22Rv1 (cell line): ENCODE data around the gene BACH2.
"Not testable (repeated sequence)": the region's sequence is repeated elsewhere in the genome, so short reads cannot be mapped to it uniquely, and the experiment has no call there.

Experiments
- H3K27ac ChIP-seq: fragments of 450-650 bp; 2 replicates; pipeline ENCODE4 v1.5.1; 2017
- CTCF ChIP-seq: fragments of 450-650 bp; IDR thresholded peaks from 2 replicates; pipeline ENCODE4 v1.5.1; 2017; ENCODE audit warnings: mild to moderate bottlenecking
- ZFX ChIP-seq: fragments of 450-650 bp; IDR thresholded peaks from 2 replicates; pipeline ENCODE4 v1.6.1; 2017; ENCODE audit warnings: antibody characterized with exemption, borderline replicate concordance

Gene BACH2

GRCh38 chr6:90119618-90120017 lies 177.0 kb downstream of the BACH2 start:
- no peak overlapping the region for H3K27ac ChIP-seq
- TF ChIP-seq ZFX (no peak), CTCF (no peak)

- TF ChIP-seq CTCF (no peak), ZFX (no peak)
- H3K27ac ChIP-seq = no peak overlapping the region
These were observed 178.1 kb downstream of the BACH2 start for GRCh38 chr6:90118581-90118980.

- no peak for TF ChIP-seq ZFX
- TF ChIP-seq CTCF = no peak
These were observed 178.6 kb downstream of the BACH2 start for GRCh38 chr6:90118069-90118468.

GRCh38 chr6:90116126-90116525 lies 180.5 kb downstream of the BACH2 start:
- H3K27ac ChIP-seq = not testable (repeated sequence)

More at GRCh38 chr6:90118069-90118468, 178.6 kb downstream of the BACH2 start:
- no peak overlapping the region for H3K27ac ChIP-seq

GRCh38 chr6:90113389-90113788 lies 183.3 kb downstream of the BACH2 start:
- TF ChIP-seq CTCF (no peak), ZFX (no peak)
- H3K27ac ChIP-seq = no peak overlapping the region

GRCh38 chr6:90111387-90111786 lies 185.3 kb downstream of the BACH2 start:
- H3K27ac ChIP-seq = no peak overlapping the region
- TF ChIP-seq CTCF (no peak), ZFX (no peak)

- no peak for TF ChIP-seq ZFX
- TF ChIP-seq CTCF = no peak
- no peak overlapping the region for H3K27ac ChIP-seq
These were observed 185.7 kb downstream of the BACH2 start for GRCh38 chr6:90110971-90111370.

- TF ChIP-seq CTCF (no peak), ZFX (no peak)
- H3K27ac ChIP-seq = no peak overlapping the region
These were observed 187.5 kb downstream of the BACH2 start for GRCh38 chr6:90109141-90109540.
